Neural progenitor cell (in vitro differentiated cells): ENCODE measurements around the gene ARIH2. TPM values are rescaled to one million over a fixed set of nuclear protein-coding genes. Genes with fewer than 3 reads are reported as not detected.

ENCODE experiments used
- DNase-seq: peaks from one replicate; pipeline ENCODE4 v3.0.0-alpha.2; 2016; ENCODE audit warnings: low spot score
- H2AFZ ChIP-seq: fragments of 200-600 bp; sonication (generic); replicated peaks from 2 replicates; pipeline ENCODE4 v1.6.1; 2016; ENCODE audit warnings: antibody characterized with exemption
- H3F3A ChIP-seq: fragments of 200-600 bp; sonication (generic); 2 replicates; pipeline ENCODE4 v1.6.1; 2016; ENCODE audit warnings: antibody characterized with exemption, low read depth
- H3K27ac ChIP-seq: fragments of 200-600 bp; sonication (generic); 2 replicates; pipeline ENCODE4 v1.5.1; 2016; ENCODE audit warnings: mild to moderate bottlenecking
- H3K27me3 ChIP-seq: fragments of 200-600 bp; sonication (generic); 2 replicates; pipeline ENCODE4 v1.6.1; 2016; ENCODE audit warnings: mild to moderate bottlenecking, moderate library complexity
- H3K36me3 ChIP-seq: fragments of 200-600 bp; sonication (generic); 2 replicates; pipeline ENCODE4 v1.5.1; 2016
- H3K4me1 ChIP-seq: fragments of 200-600 bp; sonication (generic); 2 replicates; pipeline ENCODE4 v1.6.1; 2016; ENCODE audit warnings: mixed run types
- H3K4me2 ChIP-seq: fragments of 200-600 bp; sonication (generic); 2 replicates; pipeline ENCODE4 v1.6.1; 2016
- H3K4me3 ChIP-seq: fragments of 200-600 bp; sonication (generic); 2 replicates; pipeline ENCODE4 v1.5.1; 2016
- H3K79me2 ChIP-seq: fragments of 200-600 bp; sonication (generic); 2 replicates; pipeline ENCODE4 v1.6.1; 2016; ENCODE audit warnings: low read depth
- H3K9ac ChIP-seq: fragments of 200-600 bp; sonication (generic); 2 replicates; pipeline ENCODE4 v1.6.1; 2016
- H3K9me3 ChIP-seq: fragments of 200-600 bp; sonication (generic); 2 replicates; pipeline ENCODE4 v1.5.1; 2016; ENCODE audit warnings: low read depth
- H4K20me1 ChIP-seq: fragments of 200-600 bp; sonication (generic); 2 replicates; pipeline ENCODE4 v1.6.1; 2016; ENCODE audit warnings: low read depth
- H3K27ac Mint-ChIP-seq: 3 replicates; pipeline ENCODE4 v1.8.0; 2021; ENCODE audit warnings: mixed read lengths
- H3K27me3 Mint-ChIP-seq: 2 replicates; pipeline ENCODE4 v1.8.0; 2022; ENCODE audit warnings: low read depth, mild to moderate bottlenecking, inconsistent platforms, moderate library complexity, mixed read lengths; ENCODE audit not compliant: insufficient read depth
- H3K36me3 Mint-ChIP-seq: 3 replicates; pipeline ENCODE4 v1.8.0; 2021; ENCODE audit warnings: mixed read lengths
- H3K4me1 Mint-ChIP-seq: 3 replicates; pipeline ENCODE4 v1.8.0; 2021; ENCODE audit warnings: mixed read lengths
- H3K4me3 Mint-ChIP-seq: 3 replicates; pipeline ENCODE4 v1.8.0; 2021; ENCODE audit warnings: mild to moderate bottlenecking, moderate library complexity, mixed read lengths
- H3K9me3 Mint-ChIP-seq: 3 replicates; pipeline ENCODE4 v1.8.0; 2020; ENCODE audit warnings: mixed read lengths
- CTCF ChIP-seq: fragments of 200-600 bp; sonication (generic); IDR thresholded peaks from 2 replicates; pipeline ENCODE4 v1.5.1; 2017; ENCODE audit warnings: antibody characterized with exemption, mild to moderate bottlenecking
- EZH2 ChIP-seq: fragments of 200-600 bp; sonication (generic); IDR thresholded peaks from 2 replicates; pipeline ENCODE4 v1.6.1; 2017; ENCODE audit warnings: antibody characterized with exemption, mild to moderate bottlenecking, moderate library complexity
- EZH2phosphoT487 ChIP-seq: fragments of 200-600 bp; sonication (generic); IDR thresholded peaks from 2 replicates; pipeline ENCODE4 v1.6.1; 2017; ENCODE audit warnings: antibody characterized with exemption
- total RNA-seq: library from RNA; depleted of rRNA; stranded (reverse); fragments of >200 nt; gene quantifications from 2 replicates; pipeline ENCODE4 v1.2.3, GENCODE V29; 2015; ENCODE audit warnings: low replicate concordance

Gene ARIH2
- total RNA-seq, 1 donor from 2014 or later = 101 TPM

GRCh38 chr3:48927928-48928327 lies 9.3 kb downstream of the ARIH2 start:
- Histone ChIP-seq H3K4me3 (no peak overlapping the region), H3K9ac (no peak overlapping the region), H3K27me3 (no peaks in the 10 kb centered on the region), H3F3A (no peaks in the 10 kb centered on the region), H3K79me2 (peaks cover 99% of the 10 kb centered on the region), H3K9me3 (no peaks in the 10 kb centered on the region), H3K4me2 (no peak overlapping the region), H3K4me1 (no peaks in the 10 kb centered on the region), H2AFZ (no peak overlapping the region), H3K36me3 (peaks cover 3% of the 10 kb centered on the region), H4K20me1 (peaks cover 49% of the 10 kb centered on the region), H3K27ac (no peak overlapping the region)
- Mint-ChIP-seq H3K36me3 (peaks cover 32% of the 10 kb centered on the region), H3K4me3 (no peak overlapping the region), H3K27ac (no peak overlapping the region), H3K27me3 (no peaks in the 10 kb centered on the region), H3K4me1 (peaks cover 4% of the 10 kb centered on the region), H3K9me3 (no peaks in the 10 kb centered on the region)
- no peak for DNase-seq
- TF ChIP-seq CTCF (no peak), EZH2phosphoT487 (no peak), EZH2 (no peak)

GRCh38 chr3:48928679-48929078 lies 10.0 kb downstream of the ARIH2 start:
- Histone ChIP-seq H3K27me3 (no peaks in the 10 kb centered on the region), H3K9me3 (no peaks in the 10 kb centered on the region), H3K4me1 (no peaks in the 10 kb centered on the region), H3K4me2 (no peak overlapping the region), H3K36me3 (peaks cover 4% of the 10 kb centered on the region), H3K9ac (no peak overlapping the region), H4K20me1 (peaks cover 43% of the 10 kb centered on the region), H3F3A (no peaks in the 10 kb centered on the region), H3K27ac (no peak overlapping the region), H3K4me3 (no peak overlapping the region), H2AFZ (no peak overlapping the region), H3K79me2 (peaks cover 99% of the 10 kb centered on the region)
- Mint-ChIP-seq H3K27me3 (peaks cover under 1% of the 10 kb centered on the region), H3K4me1 (peaks cover 4% of the 10 kb centered on the region), H3K36me3 (peaks cover 33% of the 10 kb centered on the region), H3K4me3 (no peak overlapping the region), H3K27ac (no peak overlapping the region), H3K9me3 (no peaks in the 10 kb centered on the region)
- DNase-seq = no peak
- TF ChIP-seq EZH2 (no peak), CTCF (no peak), EZH2phosphoT487 (no peak)

GRCh38 chr3:48929358-48930035 lies 10.9 kb downstream of the ARIH2 start:
- Histone ChIP-seq H3K27me3 (no peaks in the 10 kb centered on the region), H3K36me3 (peaks cover 12% of the 10 kb centered on the region), H3K9me3 (no peaks in the 10 kb centered on the region), H3K4me1 (no peaks in the 10 kb centered on the region), H2AFZ (no peak overlapping the region), H3F3A (no peaks in the 10 kb centered on the region), H4K20me1 (peaks cover 43% of the 10 kb centered on the region), H3K9ac (no peak overlapping the region), H3K4me2 (no peak overlapping the region), H3K79me2 (peaks cover 99% of the 10 kb centered on the region), H3K27ac (no peak overlapping the region), H3K4me3 (no peak overlapping the region)
- H3K27me3 Mint-ChIP-seq = peaks cover 2% of the 10 kb centered on the region
- peaks cover 4% of the 10 kb centered on the region for H3K4me1 Mint-ChIP-seq
- TF ChIP-seq EZH2 (no peak), EZH2phosphoT487 (no peak), CTCF (no peak)
- H3K4me3 Mint-ChIP-seq = no peak overlapping the region
- no peak overlapping the region for H3K27ac Mint-ChIP-seq
- DNase-seq = no peak
- H3K36me3 Mint-ChIP-seq = peaks cover 36% of the 10 kb centered on the region
- no peaks in the 10 kb centered on the region for H3K9me3 Mint-ChIP-seq
